ENCODE measurements around the gene SH3BGRL. TPM values are rescaled to one million over a fixed set of nuclear protein-coding genes. Genes with fewer than 3 reads are reported as not detected.

The SH3BGRL gene
- total and polyA plus RNA-seq, 2 of the 13 experiments (the other 11 are each of a cell fraction or from before 2014, with no cell fraction given), result 8.9 to 11.4 TPM

DNA sequence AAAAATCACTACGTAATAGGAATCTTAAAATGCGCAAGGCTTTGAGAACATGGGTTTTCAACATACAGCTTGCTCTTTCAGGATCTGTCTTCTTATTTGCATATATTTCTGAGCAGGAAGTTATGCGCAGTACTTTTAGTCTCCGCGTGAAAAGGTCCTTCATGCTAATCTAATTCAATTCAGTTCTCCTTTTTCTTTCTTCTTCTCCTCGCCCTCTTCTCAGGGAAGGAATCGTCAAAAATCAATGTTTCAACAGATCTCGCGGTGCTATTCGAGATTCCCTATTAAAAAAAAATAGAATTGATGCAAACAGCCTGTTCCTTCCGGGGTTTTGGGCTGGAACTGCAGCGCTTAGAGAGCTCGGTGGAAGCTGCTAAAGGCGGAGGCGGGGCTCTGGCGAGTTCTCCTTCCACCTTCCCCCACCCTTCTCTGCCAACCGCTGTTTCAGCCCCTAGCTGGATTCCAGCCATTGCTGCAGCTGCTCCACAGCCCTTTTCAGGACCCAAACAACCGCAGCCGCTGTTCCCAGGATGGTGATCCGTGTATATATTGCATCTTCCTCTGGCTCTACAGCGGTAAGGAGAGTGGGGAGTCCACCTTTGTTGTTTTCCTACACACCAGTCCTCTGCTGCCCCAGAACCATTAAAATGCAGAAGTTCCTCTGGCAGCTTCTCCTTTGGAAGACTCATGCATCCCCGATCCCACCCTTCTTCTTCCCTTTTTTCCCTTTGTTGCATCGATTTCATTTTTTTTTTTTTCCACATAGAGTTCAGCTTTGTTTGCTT, at the start of gene SH3BGRL, which contains the start of gene HMGN5 (continued):
- TF ChIP-seq ISX (CRISPR knock-in tag; conservative IDR thresholded peaks at IDR 0.05) (no peak), ZNF713 (CRISPR knock-in tag; IDR thresholded peaks at IDR 0.05) (no peak), ZSCAN22 (CRISPR knock-in tag; IDR thresholded peaks at IDR 0.05) (no peak), PHF8 (CRISPR knock-in tag; IDR thresholded peaks at IDR 0.05) (peak; percentile 46; the same call in 1 of the 2 replicates), ZNF10 (CRISPR knock-in tag; IDR thresholded peaks at IDR 0.05; ENCODE audit: borderline replicate concordance, low read depth) (no peak), KDM2A (CRISPR knock-in tag; IDR thresholded peaks at IDR 0.05; ENCODE audit: borderline replicate concordance, low read depth) (no peak), ZMYM4 (CRISPR knock-in tag; IDR thresholded peaks at IDR 0.05) (peak; percentile 57), ZNF670 (CRISPR knock-in tag; IDR thresholded peaks at IDR 0.05; ENCODE audit: borderline replicate concordance) (no peak), NR3C1 (CRISPR knock-in tag; IDR thresholded peaks at IDR 0.05) (no peak), HMG20A (CRISPR knock-in tag; IDR thresholded peaks at IDR 0.05; ENCODE audit: borderline replicate concordance) (no peak)
- TF ChIP-seq, protein P1, sequence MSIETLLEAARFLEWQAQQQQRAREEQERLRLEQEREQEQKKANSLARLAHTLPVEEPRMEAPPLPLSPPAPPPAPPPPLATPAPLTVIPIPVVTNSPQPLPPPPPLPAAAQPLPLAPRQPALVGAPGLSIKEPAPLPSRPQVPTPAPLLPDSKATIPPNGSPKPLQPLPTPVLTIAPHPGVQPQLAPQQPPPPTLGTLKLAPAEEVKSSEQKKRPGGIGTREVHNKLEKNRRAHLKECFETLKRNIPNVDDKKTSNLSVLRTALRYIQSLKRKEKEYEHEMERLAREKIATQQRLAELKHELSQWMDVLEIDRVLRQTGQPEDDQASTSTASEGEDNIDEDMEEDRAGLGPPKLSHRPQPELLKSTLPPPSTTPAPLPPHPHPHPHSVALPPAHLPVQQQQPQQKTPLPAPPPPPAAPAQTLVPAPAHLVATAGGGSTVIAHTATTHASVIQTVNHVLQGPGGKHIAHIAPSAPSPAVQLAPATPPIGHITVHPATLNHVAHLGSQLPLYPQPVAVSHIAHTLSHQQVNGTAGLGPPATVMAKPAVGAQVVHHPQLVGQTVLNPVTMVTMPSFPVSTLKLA (IDR thresholded peaks at IDR 0.05), result no peak

DNA sequence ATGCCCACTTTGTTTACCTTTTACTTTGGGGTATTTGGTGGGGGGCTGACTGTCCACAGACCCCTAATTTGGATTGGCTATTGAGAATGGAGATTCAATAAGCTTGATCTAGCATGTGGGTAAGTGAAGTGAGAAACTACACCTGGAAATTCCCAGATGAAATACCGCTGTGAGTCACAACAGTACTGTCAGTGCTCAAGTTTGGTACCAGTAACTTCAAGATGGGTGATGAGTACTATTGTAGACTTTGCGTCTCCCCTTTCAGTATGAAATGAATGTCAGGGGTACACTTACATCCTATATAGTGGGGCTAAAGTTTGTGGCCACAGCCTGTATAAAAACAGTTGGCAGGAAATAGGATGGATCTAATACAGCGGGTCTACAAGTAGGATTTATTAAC, 33.5 kb upstream of the SH3BGRL start:
- Histone ChIP-seq H3K9ac (ENCODE audit: insufficient read depth, low read depth, low read length) (no peak overlapping the region), H3K4me1 (ENCODE audit: insufficient read depth, low read length) (no peaks in the 10 kb centered on the region), H3K9me3 (ENCODE audit: low read length) (no peaks in the 10 kb centered on the region), H2AFZ (ENCODE audit: low read length) (no peak overlapping the region), H3K4me3 (replicated peaks in 1 of 3; ENCODE audit: insufficient read depth in 1 of 3, low read depth in 2 of 3, low read length in 3 of 3) (no peak overlapping the region), H3K27me3 (ENCODE audit: control insufficient read depth in 1 of 2, insufficient read depth in 2 of 2, low read length in 2 of 2) (no peaks in the 10 kb centered on the region), H3K4me2 (ENCODE audit: low read depth, low read length) (no peak overlapping the region), H4K20me1 (ENCODE audit: insufficient read depth, low read length) (no peaks in the 10 kb centered on the region), H3K79me2 (ENCODE audit: insufficient read depth, low read length) (no peaks in the 10 kb centered on the region), H3K36me3 (replicated peaks in 1 of 2; ENCODE audit: control insufficient read depth in 1 of 2, insufficient read depth in 2 of 2, low read length in 2 of 2) (no peaks in the 10 kb centered on the region), H3K27ac (ENCODE audit: extremely low read length, insufficient read depth, low read length) (no peak overlapping the region)
- in situ Hi-C loops (cut with HindIII; ENCODE audit: extremely low pct_ligation_motif_present, low pct_unique_long_range_greater_than_20kb) (loop anchor here (25.0 kb wide), 1 partner anchor 219 kb away; no protein-coding TSS in a partner anchor), intact Hi-C loops (cut with micrococcal nuclease; ENCODE audit: unreplicated experiment) (no loop called here)
- ATAC-seq (no peak), FAIRE-seq (no peak), DNase-seq (ENCODE audit: low spot score) (no peak)
- POLR2A ChIA-PET, result no interaction called here
- CTCF ChIA-PET (ENCODE audit: low intra/inter-chr PET ratio, low total read pairs), result no interaction called here
- WGBS (ENCODE audit: low lambda C conversion rate), result 0% methylated on average over 3 of the region's 3 CpGs
- no TSS peak for BruUV-seq (replicated peaks)
- TF ChIP-seq THAP11 (CRISPR knock-in tag; IDR thresholded peaks at IDR 0.05) (no peak), THYN1 (CRISPR knock-in tag; IDR thresholded peaks at IDR 0.05; ENCODE audit: borderline replicate concordance, low read depth) (no peak), ISX (CRISPR knock-in tag; conservative IDR thresholded peaks at IDR 0.05) (no peak), ZNF234 (CRISPR knock-in tag; conservative IDR thresholded peaks at IDR 0.05) (no peak), HNRNPUL1 (IDR thresholded peaks at IDR 0.05; ENCODE audit: low read depth, low read length) (no peak), ZNF570 (CRISPR knock-in tag; IDR thresholded peaks at IDR 0.05; ENCODE audit: borderline replicate concordance) (no peak), MAFG (CRISPR knock-in tag; IDR thresholded peaks at IDR 0.05) (no peak), MATR3 (CRISPR knock-in tag; IDR thresholded peaks at IDR 0.05) (no peak)
- TF ChIP-seq, protein P2, sequence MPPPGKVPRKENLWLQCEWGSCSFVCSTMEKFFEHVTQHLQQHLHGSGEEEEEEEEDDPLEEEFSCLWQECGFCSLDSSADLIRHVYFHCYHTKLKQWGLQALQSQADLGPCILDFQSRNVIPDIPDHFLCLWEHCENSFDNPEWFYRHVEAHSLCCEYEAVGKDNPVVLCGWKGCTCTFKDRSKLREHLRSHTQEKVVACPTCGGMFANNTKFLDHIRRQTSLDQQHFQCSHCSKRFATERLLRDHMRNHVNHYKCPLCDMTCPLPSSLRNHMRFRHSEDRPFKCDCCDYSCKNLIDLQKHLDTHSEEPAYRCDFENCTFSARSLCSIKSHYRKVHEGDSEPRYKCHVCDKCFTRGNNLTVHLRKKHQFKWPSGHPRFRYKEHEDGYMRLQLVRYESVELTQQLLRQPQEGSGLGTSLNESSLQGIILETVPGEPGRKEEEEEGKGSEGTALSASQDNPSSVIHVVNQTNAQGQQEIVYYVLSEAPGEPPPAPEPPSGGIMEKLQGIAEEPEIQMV (CRISPR knock-in tag; IDR thresholded peaks at IDR 0.05; ENCODE audit: low read depth), result no peak
- TF ChIP-seq, protein P3, sequence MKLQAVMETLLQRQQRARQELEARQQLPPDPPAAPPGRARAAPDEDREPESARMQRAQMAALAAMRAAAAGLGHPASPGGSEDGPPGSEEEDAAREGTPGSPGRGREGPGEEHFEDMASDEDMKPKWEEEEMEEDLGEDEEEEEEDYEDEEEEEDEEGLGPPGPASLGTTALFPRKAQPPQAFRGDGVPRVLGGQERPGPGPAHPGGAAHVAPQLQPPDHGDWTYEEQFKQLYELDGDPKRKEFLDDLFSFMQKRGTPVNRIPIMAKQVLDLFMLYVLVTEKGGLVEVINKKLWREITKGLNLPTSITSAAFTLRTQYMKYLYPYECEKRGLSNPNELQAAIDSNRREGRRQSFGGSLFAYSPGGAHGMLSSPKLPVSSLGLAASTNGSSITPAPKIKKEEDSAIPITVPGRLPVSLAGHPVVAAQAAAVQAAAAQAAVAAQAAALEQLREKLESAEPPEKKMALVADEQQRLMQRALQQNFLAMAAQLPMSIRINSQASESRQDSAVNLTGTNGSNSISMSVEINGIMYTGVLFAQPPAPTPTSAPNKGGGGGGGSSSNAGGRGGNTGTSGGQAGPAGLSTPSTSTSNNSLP (IDR thresholded peaks at IDR 0.05; ENCODE audit: low read depth, low read length), result no peak

Measured in HepG2 (cell line).